Measurements from ENCODE around the gene TCTN3. TPM values are rescaled to one million over a fixed set of nuclear protein-coding genes. Genes with fewer than 3 reads are reported as not detected.
"Not testable (repeated sequence)": the region's sequence is repeated elsewhere in the genome, so short reads cannot be mapped to it uniquely, and the experiment has no call there.

Gene TCTN3
- total and polyA plus RNA-seq, 2 of the 4 experiments (the other 2 are of a cell fraction): 26.9 to 35.1 TPM

GRCh38 chr10:95672641-95673040, 21.1 kb downstream of the TCTN3 start:
- ATAC-seq (ENCODE audit: low read depth); H3K14ac ChIP-seq (replicated peaks; ENCODE audit: low read depth, low read length); H2BK120ac ChIP-seq (ENCODE audit: low read depth, low read length); POLR2A ChIA-PET (ENCODE audit: unreplicated experiment); H3K27me3 ChIP-seq (ENCODE audit: control insufficient read depth, insufficient read depth, low read length); H3K23ac ChIP-seq (ENCODE audit: low read depth, low read length); H2BK15ac ChIP-seq (ENCODE audit: low read depth, low read length); BruUV-seq (replicated peaks); H3K27ac ChIP-seq (ENCODE audit: insufficient read depth, low read length); DNase-seq; H3K9me1 ChIP-seq (ENCODE audit: insufficient read depth, low read length); H3K4me1 ChIP-seq (ENCODE audit: control insufficient read depth, insufficient read depth, low read length); in situ Hi-C loops (cut with MboI; ENCODE audit: low sequenced_read_pairs); H2BK20ac ChIP-seq (ENCODE audit: low read depth, low read length); H3K4me3 ChIP-seq (ENCODE audit: insufficient read depth, low read depth, low read length); H2AK9ac ChIP-seq (replicated peaks; ENCODE audit: low read depth, low read length, poor library complexity); H2BK5ac ChIP-seq (ENCODE audit: low read depth, low read length, poor library complexity, severe bottlenecking); H4K20me1 ChIP-seq (ENCODE audit: insufficient read depth, low read length); dilution Hi-C loops (cut with HindIII; ENCODE audit: low sequenced_read_pairs, unreplicated experiment); CTCF ChIA-PET; H3K79me1 ChIP-seq (ENCODE audit: low read depth in 1 of 2, low read length in 2 of 2); H3K56ac ChIP-seq (ENCODE audit: extremely low read depth, insufficient read depth, low read length); H3K4me2 ChIP-seq (ENCODE audit: low read depth, low read length); H2AFZ ChIP-seq (replicated peaks; ENCODE audit: low read length, poor library complexity); H3K9me3 ChIP-seq (ENCODE audit: control insufficient read depth, insufficient read depth, low read length); H3K4ac ChIP-seq (ENCODE audit: low read depth, low read length); H4K91ac ChIP-seq (ENCODE audit: insufficient read depth, low read depth, low read length); H4K8ac ChIP-seq (ENCODE audit: low read depth in 2 of 2, low read length in 2 of 2); H3K9ac ChIP-seq (ENCODE audit: low read depth, low read length); H4K5ac ChIP-seq (ENCODE audit: low read depth, low read length); H2AK5ac ChIP-seq (ENCODE audit: low read depth, low read length); H3K36me3 ChIP-seq (ENCODE audit: control insufficient read depth, insufficient read depth, low read length); H3K18ac ChIP-seq (ENCODE audit: low read depth, low read length): not testable (repeated sequence)
- WGBS, 2 experiments (ENCODE audit: extremely low coverage in 2 of 2, insufficient read length in 1 of 2): no CpG with 5 or more reads among the region's 7 CpGs
- intact Hi-C loops (cut with micrococcal nuclease): loop anchor here (10.0 kb wide), 1 partner anchor 48 kb away; no protein-coding TSS in a partner anchor
